HG02571 (cell line): Measurements from ENCODE around the gene ODAD3.
"Not testable (repeated sequence)": the region's sequence is repeated elsewhere in the genome, so short reads cannot be mapped to it uniquely, and the experiment has no call there.

Source experiments
- ATAC-seq: cut with Tn5 transposase; IDR thresholded peaks from one replicate; pipeline ENCODE4 v1.9.1; 2021; ENCODE audit warnings: mild to moderate bottlenecking, moderate library complexity; ENCODE audit not compliant: unreplicated experiment

ODAD3 gene

GRCh38 chr19:11461453-11461852, 26.5 kb upstream of the ODAD3 start:
- no peak for ATAC-seq

- ATAC-seq = no peak
Measured at GRCh38 chr19:11460207-11460606, 25.3 kb upstream of the ODAD3 start.

- not testable (repeated sequence) for ATAC-seq
Measured at GRCh38 chr19:11458912-11459311, 24.0 kb upstream of the ODAD3 start.

- ATAC-seq = no peak
Measured at GRCh38 chr19:11458236-11458900, 23.4 kb upstream of the ODAD3 start.

- ATAC-seq = no peak
Measured at GRCh38 chr19:11457831-11458230, 22.9 kb upstream of the ODAD3 start.

GRCh38 chr19:11457115-11457514, 22.2 kb upstream of the ODAD3 start:
- ATAC-seq = no peak

DNA sequence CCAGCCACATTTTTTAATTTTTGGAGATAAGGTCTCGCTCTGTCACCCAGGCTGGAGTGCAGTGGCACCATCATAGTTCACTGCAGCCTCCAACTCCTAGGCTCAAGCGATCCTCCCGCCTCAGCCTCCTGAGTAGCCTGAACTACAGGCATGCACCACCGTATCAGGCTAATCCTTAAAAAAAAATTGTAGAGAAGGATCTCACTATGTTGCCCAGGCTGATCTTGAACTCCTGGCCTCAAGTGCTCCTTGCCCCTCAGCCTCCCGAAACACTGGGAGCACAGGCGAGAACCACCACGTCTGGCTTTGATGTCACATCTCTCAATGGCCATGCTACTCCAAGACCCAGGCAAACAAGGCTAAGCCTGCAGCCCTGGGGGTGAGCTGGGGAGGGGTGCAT, 21.7 kb upstream of the ODAD3 start:
- no peak for ATAC-seq

DNA sequence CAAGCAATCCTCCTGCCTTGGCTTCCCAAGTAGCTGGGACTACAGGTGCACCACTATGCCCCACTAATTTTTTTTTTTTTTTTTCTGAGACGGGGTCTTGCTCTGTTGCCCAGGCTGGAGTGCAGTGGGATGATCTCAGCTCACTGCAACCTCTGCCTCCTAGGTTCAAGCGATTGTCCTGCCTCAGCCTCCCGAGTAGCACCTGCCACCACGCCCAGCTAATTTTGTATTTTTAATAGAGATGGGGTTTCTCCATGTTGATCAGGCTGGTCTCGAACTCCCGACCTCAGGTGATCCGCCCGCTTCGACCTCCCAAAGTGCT, 20.3 kb upstream of the ODAD3 start:
- not testable (repeated sequence) for ATAC-seq

- ATAC-seq = no peak
Measured at GRCh38 chr19:11453468-11454341, 18.8 kb upstream of the ODAD3 start.

DNA sequence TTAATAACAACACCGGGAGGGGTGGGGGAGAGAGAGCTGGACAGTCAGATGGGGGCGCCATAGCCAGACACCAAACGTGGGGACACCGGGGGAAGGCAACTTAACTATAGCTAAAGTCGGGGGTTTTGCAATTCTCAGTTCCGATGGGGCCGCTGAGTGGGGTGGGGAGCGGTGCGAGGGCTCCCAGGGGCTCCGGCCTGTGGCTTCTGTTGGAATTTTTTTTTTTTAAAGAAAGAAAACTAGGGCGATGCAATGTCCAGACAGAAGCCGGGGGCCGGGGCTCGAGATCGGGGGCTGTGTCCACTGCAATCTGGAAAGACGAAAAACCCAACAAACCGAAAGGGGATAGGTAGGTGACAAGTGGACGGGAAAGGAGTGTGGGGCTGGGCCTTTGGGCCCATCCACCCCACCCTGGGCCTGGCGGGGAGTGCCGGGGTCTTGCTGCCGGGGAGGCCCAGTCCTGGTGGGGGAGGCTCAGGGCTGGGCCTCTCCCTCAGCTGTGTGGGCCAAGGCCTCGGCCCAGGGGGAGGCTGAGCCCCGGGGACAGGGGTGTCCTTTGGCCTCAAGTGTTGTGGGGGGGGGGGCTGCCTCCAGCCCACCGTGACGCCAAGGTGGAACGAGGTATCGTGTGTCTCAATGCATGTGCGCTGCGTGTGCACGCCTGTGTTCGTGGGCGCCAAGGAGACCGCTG, 17.8 kb upstream of the ODAD3 start:
- no peak for ATAC-seq

DNA sequence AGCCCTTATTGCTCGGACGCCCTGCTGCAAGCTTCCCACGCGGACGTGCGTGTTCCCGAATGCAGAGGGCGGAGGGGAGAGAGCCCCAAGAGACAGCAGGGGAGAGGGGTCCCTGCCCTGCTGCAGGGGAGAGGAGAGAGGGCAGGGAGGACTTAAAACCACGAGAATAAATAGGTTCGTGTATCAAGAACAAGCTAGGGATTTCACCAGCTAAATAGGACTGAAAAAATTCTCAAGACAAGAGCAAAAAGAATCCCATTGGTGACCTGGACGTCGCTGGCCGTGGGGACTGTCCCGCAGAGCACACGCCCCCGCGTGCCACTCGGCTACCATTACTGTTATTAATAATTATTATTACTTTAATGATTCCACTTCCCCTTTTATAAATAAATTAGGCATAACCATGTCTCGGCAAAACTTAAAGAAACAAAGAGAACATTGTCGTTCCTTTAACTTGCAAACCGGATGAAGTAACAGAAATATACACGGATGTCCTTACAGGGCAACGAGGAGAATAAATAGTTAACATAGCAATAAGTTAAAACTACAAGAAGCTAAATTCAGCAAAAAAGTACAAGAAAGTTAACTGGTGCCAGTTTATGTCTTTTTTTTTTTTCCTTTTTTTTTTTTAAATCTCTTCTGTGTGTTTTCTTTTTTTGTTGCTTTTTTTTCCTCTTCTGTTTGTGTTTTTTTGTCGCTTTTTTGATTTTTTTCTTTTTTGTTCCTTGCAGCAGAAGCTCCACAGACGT, 17.1 kb upstream of the ODAD3 start:
- ATAC-seq = no peak

GRCh38 chr19:11451327-11451870, 16.5 kb upstream of the ODAD3 start:
- ATAC-seq = no peak

DNA sequence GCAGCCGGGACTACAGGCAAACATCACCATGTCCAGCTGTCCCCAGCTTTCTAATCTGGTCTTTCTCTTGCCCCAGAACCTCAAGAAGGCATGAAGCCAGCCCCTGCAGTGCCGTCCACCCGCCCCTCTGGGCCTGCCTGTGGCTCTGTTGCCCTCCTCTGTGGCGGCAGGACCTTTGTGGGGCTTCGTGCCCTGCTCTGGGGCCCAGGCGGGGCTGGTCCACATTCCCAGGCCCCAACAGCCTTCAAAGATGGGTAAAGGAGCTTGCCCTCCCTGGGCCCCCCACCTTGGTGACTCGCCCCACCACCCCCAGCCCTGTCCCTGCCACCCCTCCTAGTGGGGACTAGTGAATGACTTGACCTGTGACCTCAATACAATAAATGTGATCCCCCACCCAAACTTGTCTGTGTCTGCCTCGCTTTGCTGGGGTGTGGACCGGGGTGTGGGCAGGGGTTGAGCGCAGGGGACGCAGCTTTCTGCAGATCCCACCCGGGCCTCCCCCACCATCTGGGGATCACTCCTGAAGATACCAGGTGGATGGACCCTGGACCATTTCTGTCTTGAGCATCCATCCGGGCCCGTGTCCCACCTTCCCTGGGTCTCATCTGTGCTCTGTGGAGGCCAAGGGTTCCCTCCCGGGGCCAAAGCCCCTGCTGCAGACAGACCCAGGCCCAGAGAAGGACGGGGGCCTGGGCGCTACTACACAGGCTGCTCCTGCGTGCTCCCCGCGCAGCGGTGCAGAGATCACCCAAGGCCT, 15.8 kb upstream of the ODAD3 start:
- ATAC-seq = no peak

- ATAC-seq = no peak
Measured at GRCh38 chr19:11448923-11449554, 14.1 kb upstream of the ODAD3 start.

DNA sequence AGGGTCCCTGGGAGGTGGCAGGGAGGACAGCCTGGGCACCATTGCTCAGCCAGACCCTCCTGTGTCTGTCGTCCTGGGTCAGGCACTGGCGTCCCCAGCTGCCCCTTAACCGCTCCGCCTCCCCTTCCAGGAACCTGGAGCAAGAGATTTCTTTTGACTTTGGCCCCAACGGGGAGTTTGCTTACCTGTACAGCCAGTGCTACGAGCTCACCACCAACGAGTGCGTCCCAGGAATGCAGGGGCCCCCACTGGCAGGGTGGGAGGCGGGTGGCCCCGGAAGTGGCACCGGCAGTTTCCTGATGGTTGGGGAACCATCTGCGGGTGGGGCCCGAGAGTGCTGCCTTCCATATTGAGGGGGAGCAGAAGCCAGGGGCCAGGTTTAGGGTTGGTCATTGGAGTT, 13.5 kb upstream of the ODAD3 start:
- no peak for ATAC-seq

GRCh38 chr19:11447347-11448262, 12.7 kb upstream of the ODAD3 start:
- ATAC-seq = no peak

GRCh38 chr19:11446652-11447301, 11.9 kb upstream of the ODAD3 start:
- ATAC-seq = no peak

- no peak for ATAC-seq
Measured at GRCh38 chr19:11446271-11446651, 11.3 kb upstream of the ODAD3 start.
